Measurements from ENCODE around the gene CLN5.
"Not testable (repeated sequence)": the region's sequence is repeated elsewhere in the genome, so short reads cannot be mapped to it uniquely, and the experiment has no call there.

Gene CLN5

DNA sequence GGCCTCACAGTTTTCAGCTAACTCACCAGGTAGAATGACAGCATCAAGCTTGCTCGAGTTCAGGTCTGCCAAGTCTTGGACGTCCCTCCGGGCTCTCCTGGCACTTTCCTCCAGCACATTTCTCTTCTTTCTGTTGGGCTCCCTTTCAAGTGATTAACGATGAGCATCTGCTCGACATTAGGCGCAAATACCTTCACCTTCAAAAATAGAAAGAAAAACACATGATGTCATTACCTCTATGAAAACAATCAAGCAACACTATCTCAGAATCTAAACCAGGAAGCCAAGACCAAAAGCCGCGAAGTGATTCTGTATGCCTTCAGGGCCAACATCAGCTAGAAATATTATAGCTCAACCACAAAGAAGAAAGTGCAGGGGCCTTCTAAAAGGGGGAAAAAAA is 15.4 kb upstream of the CLN5 start:
- no peak for DNase-seq

DNA sequence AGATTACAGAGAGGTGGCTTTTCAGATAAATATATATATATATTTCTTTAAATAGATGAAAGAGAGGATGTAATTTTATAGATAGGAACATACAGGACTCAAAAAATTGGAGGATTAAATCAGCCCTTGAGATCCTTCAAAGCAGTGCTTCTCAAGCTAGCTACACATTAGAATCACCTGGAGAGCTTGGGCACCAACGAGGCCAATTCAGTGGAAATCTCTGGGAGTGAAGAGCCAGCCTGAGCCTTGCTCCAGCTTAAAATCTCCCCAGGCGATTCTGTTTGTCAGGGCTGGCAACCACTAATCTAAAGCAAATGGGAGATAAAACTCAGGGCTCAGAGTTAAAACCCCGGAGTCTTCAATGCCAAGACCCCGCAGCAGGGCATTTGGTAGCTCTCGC is 15.0 kb upstream of the CLN5 start:
- no peak for DNase-seq

DNA sequence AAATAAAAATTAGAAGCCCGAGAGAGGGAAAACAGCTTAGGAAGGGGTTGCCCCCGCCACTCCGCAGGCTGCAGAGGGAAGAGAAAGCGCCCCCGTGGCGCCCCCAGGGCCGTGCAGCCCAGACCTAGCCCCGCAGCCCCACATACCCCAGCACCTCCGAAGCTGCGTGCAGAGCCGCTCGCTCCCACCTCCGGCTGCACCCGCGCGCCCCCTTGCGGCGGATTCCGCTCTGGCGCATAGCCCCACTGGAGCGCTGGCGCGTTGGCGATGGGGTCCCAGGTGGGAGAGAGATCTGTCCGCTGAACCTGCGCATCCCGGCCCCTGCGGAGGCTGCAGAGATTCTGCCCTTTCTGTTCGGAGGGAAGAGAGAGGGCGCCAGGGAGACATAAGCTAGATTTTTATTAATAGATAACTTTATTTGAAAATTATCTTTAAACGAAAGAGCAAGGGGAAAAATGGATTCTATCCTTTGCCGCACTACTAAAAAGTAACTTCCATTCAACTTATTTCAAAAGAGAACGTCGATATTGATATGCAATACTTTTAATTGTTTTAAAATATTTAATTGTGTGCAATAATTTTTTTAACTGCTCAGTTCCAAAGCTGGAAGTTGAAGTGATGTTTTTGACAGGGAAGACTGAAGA is 11.7 kb upstream of the CLN5 start:
- DNase-seq = peak; percentile 28

GRCh38 chr13:76982061-76982460 is 9.8 kb upstream of the CLN5 start:
- peak; percentile 27 for DNase-seq

DNA sequence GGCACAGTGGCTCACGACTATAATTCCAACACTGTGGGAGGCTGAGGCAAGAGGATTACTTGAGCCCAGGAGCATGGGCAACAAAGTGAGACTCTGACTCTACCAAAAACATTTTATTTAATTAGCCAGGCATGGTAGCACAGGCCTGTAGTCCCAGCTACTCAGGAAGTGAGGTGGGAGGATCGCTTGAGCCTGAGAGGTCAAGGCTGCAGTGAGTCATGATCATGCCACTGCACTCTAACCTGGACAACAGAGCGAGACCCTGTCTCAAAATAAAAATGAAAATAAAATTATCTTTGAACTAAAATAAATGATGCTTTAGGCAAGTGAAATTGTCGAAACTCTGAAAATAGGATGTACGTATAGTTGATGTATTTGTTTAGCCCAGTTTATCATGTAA is 8.2 kb upstream of the CLN5 start:
- DNase-seq = no peak

DNA sequence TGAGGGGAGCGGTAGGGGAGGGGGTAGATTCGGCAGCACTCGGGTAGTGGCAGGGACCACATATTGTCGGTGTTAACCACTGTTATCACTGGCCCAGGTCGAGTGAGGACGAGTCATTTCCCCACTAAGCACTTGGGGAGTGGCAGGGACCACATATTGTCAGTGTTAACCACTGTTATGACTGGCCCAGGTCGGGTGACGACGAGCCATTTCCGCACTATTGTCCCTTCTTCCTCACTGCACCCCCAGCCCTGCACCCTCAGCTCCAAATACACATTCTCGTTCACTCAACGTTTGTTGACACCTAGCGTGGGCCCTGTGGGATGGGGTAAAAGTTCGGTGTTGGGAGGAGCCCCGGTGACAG is 467 bp upstream of the CLN5 start:
- no peak for DNase-seq

DNA sequence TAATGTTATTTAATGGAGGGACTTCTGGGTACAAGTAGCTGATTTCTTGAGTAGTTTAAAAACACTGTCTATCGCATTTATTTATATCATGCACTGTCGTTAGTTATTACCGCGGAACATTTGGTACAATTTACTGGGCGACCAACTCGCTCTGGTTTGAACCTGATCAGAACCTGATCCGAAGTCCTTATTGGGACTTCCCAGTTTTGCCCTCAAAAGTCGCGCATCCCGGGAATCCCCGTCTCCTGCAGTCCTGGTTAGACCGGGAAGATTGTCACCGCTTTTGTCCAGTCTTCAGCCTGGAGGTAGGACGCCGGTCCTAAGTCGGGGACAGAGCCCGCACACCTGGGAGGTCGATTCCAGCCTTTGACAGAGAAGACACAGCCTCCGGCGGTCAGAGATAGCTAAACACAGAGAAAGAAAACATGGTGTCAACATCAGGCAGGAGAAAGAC is 694 bp downstream of the CLN5 start:
- no peak for DNase-seq

DNA sequence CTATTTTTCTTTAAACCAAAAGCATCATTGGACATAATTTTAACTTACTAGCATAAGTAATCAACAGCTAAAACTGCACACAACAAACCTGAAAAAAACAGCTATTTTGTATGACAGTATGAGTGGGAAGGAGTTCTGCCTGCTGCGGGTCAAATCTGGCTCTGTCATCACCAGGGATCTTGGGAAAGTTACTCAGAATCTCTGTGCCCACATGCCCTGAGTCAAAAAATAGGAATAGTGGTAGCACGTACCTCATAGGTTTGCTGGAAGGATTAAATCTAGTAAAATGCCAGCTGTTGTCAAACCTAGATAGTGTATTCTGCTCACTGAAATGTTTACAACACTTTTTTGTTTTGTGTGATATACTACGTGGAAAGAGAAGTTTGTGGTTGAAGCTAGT is 1.1 kb downstream of the CLN5 start:
- DNase-seq = no peak

GRCh38 chr13:76993473-76993872 is 1.6 kb downstream of the CLN5 start:
- DNase-seq = no peak

- no peak for DNase-seq
These were observed 2.4 kb downstream of the CLN5 start for GRCh38 chr13:76994281-76994680.

DNA sequence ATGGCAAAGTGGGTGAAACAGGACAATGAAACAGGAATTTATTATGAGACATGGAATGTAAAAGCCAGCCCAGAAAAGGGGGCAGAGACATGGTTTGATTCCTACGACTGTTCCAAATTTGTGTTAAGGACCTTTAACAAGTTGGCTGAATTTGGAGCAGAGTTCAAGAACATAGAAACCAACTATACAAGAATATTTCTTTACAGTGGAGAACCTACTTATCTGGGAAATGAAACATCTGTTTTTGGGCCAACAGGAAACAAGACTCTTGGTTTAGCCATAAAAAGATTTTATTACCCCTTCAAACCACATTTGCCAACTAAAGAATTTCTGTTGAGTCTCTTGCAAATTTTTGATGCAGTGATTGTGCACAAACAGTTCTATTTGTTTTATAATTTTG is 8.6 kb downstream of the CLN5 start:
- DNase-seq = peak; percentile 25

DNA sequence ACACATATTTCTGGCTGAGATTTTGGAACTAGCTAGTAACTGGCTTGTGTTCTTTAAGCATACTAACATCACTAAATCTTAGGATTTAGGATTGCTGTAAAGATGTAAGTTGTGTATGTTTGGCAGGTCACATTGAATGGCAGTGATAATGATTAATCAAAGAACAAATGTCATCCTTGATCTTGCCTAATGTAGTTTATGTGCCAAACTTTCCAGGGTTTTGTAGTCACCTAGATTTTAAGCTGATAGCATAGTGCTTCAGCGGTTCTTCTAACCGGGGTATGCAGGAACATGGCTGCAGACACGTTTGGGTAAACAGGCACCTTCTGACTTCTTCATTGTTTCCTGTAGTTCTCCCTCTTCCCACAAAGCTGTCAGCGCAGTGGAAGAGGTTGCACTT is 9.7 kb downstream of the CLN5 start:
- no peak for DNase-seq

DNA sequence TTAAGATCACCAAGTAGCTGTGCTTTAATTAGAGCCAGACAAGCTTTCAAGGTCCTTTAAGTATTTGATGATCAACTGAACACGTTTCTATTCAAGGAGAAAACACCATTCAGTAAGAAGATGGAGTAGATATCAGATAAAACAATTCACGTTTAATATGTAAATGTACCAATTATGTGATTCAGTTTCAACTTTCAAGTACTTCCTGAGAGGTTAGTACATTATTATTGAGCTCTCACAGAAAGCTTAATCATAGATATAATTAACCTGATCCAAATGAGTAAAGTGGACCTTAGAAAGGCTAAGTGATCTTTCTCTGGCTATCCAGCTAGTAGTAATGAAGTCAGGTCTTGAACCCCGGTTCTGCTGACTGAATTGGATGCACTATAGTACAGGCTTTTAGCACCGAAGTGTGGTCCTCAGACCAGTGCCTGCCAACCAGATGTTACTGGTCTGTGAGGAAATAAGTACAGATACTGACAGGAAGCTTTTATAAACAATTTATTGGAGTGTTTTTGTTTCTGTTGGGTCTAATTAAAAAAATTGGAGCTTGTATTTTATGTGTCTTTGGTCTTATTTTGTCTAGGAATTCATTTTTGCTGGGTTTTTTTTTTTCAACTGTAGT is 10.2 kb downstream of the CLN5 start:
- DNase-seq = no peak

DNA sequence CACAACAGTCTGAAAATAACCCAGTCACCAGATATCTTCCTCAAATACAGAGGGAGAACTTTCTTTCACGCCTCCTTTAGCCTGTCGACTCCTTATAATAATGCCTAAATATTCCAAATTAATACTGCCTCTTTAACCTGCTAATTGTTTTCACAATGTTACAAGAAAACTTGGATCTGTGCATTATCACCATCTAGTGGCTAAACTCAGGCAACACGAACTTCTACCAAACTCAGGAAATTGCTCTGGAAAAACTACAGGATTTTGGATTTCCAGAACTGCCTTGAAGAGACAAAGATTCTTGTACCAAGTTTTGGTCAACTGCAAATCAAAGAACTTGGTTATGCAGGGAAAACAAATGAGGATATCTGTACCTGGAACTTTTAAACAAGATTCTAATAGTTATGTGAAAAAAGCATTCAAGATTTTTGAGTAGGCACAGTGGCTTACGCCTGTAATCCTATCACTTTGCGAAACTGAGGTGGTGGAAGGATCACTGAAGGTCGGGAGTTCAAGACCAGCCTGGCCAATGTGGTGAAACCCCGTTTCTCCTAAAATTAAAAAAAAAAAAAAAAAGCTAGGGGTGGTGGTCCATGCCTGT is 10.8 kb downstream of the CLN5 start:
- DNase-seq = no peak

DNA sequence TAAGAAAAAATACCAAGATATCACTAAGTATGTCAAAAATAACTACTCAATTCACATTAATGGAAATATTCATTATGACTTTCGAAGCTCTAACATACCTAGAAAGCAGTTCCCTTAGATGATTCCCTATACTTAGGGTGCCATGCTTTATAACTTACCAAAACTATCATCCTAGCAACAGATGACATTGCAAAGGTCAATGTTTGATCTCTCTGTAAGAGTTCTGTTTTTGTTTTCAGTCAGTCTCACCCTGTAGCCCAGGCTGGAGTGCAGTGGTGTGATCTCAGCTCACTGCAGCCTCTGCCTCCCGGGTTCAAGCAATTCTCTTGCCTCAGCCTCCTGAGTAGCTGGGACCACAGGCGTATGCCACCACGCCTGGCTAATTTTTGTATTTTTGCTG is 16.5 kb downstream of the CLN5 start:
- DNase-seq = not testable (repeated sequence)

DNA sequence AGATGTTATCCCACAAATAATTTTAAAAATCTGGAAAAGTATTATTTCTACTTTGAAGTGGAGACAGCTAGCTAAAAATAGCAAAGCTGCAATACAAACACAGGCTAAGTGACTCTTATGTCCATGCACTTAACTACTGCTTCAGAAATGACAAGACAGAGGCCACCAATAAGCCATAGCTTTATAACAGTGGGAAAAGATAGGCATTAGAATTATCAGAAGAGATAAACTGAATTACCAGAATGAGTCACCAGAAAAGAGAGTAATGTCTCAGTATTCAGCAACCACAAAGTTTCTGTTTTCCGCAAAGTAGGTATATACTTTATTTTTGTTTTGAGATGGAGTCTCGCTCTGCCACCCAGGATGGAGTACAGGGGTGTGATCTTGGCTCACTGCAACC is 17.1 kb downstream of the CLN5 start:
- DNase-seq = no peak

GRCh38 chr13:77009719-77010118 is 17.8 kb downstream of the CLN5 start:
- not testable (repeated sequence) for DNase-seq

DNA sequence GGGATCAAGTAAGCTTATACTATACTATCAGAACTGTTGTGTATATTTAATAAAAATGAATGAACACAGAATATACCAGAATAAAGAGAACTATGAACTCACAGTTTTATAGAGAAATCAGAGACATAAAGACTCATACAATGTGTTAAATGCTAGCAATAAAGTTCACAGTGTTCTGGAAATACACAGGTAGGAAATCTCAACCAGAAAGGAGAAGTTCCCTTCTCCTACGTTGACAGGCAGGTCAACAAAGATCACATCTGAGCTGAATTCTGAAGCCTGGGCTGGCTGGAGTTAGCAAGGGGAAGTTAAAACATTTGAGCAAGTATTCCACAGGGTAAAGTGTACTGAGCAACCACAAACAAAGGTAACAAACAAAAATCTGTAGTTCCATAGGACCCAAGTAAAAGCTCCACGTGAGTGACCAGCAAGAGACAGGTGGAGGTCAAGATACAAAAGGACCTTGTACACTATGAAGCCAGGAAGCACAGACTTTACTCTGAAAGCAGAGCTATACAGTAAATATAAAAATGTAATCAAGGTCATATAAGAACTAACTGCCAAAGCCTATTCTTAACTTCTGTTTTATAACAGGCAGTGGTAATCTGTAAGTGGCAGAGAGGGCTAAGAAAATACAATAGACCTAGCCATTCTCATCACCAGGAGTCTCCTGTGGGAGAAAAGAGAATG is 22.1 kb downstream of the CLN5 start:
- DNase-seq = no peak

- DNase-seq = no peak
These were observed 23.2 kb downstream of the CLN5 start for GRCh38 chr13:77014906-77015685.

GRCh38 chr13:77016251-77016812 is 24.5 kb downstream of the CLN5 start:
- no peak for DNase-seq

GRCh38 chr13:77016888-77017623 is 25.2 kb downstream of the CLN5 start:
- DNase-seq = no peak

DNA sequence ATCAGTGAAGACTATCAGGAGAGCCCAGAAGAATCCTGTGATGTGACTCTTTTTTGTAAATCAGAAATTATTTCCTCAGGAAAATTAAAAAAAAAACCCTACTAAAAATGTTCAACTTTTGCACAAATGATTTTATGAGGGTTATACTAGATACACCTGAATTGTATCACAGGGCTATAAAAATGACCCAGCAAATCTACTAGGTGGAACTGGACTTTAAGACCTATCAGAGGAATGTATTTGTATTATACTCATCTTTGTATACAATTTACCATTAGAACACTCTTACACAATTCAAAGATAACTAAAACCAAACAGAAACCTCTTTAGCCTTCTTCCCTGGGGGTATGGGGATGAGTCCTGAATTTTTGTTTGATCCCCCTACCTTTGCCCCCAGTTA is 27.9 kb downstream of the CLN5 start:
- no peak for DNase-seq
